ENCODE results near the gene GOSR2. TPM values are rescaled to one million over a fixed set of nuclear protein-coding genes. Genes with fewer than 3 reads are reported as not detected.
"Not testable (repeated sequence)": the region's sequence is repeated elsewhere in the genome, so short reads cannot be mapped to it uniquely, and the experiment has no call there.

GOSR2 gene
- polyA plus RNA-seq, 4 donors = 49.1 to 58.7 (median 55.3) TPM

- DNase-seq (ENCODE audit: low read depth in 4 of 4, low spot score in 3 of 4) = no peak
Measured at GRCh38 chr17:46928467-46929261, 5.7 kb downstream of the GOSR2 start.

- no peak for DNase-seq (ENCODE audit: low read depth in 4 of 4, low spot score in 3 of 4)
Measured at GRCh38 chr17:46929413-46929812, 6.5 kb downstream of the GOSR2 start.

GRCh38 chr17:46930051-46930450 is 7.1 kb downstream of the GOSR2 start:
- no peak for DNase-seq (ENCODE audit: low read depth in 4 of 4, low spot score in 3 of 4)

GRCh38 chr17:46931596-46931995 is 8.6 kb downstream of the GOSR2 start:
- no peak for DNase-seq (ENCODE audit: low read depth in 4 of 4, low spot score in 3 of 4)

- no peak for DNase-seq (ENCODE audit: low read depth in 4 of 4, low spot score in 3 of 4)
Measured at GRCh38 chr17:46935658-46936266, 12.8 kb downstream of the GOSR2 start.

GRCh38 chr17:46940692-46941404 is 17.9 kb downstream of the GOSR2 start:
- DNase-seq (ENCODE audit: low read depth in 4 of 4, low spot score in 3 of 4) = peak; percentile 58 to 75 (median 62)

- DNase-seq (ENCODE audit: low read depth in 4 of 4, low spot score in 3 of 4) = peak in 3 of 4 donors; percentile 53 to 60 (median 57)
Measured at GRCh38 chr17:46942441-46943217, 19.7 kb downstream of the GOSR2 start.

- DNase-seq (ENCODE audit: low read depth in 4 of 4, low spot score in 3 of 4) = no peak
Measured at GRCh38 chr17:46943218-46943500, 20.2 kb downstream of the GOSR2 start.

GRCh38 chr17:46943501-46944393 is 20.8 kb downstream of the GOSR2 start:
- DNase-seq (ENCODE audit: low read depth in 4 of 4, low spot score in 3 of 4) = no peak

- DNase-seq (ENCODE audit: low read depth in 4 of 4, low spot score in 3 of 4) = no peak
Measured at GRCh38 chr17:46944931-46945330, 22.0 kb downstream of the GOSR2 start.

- DNase-seq (ENCODE audit: low read depth in 4 of 4, low spot score in 3 of 4) = no peak
Measured at GRCh38 chr17:46947216-46947615, 24.3 kb downstream of the GOSR2 start.

GRCh38 chr17:46948544-46948943 is 25.6 kb downstream of the GOSR2 start:
- DNase-seq (ENCODE audit: low read depth in 4 of 4, low spot score in 3 of 4) = no peak

GRCh38 chr17:46949291-46950174 is 26.6 kb downstream of the GOSR2 start:
- no peak for DNase-seq (ENCODE audit: low read depth in 4 of 4, low spot score in 3 of 4)

GRCh38 chr17:46950342-46950996 is 27.5 kb downstream of the GOSR2 start:
- no peak for DNase-seq (ENCODE audit: low read depth in 4 of 4, low spot score in 3 of 4)

- no peak for DNase-seq (ENCODE audit: low read depth in 4 of 4, low spot score in 3 of 4)
Measured at GRCh38 chr17:46950997-46951621, 28.1 kb downstream of the GOSR2 start.

- no peak for DNase-seq (ENCODE audit: low read depth in 4 of 4, low spot score in 3 of 4)
Measured at GRCh38 chr17:46951706-46952105, 28.7 kb downstream of the GOSR2 start.

- DNase-seq (ENCODE audit: low read depth in 4 of 4, low spot score in 3 of 4) = no peak
Measured at GRCh38 chr17:46952115-46952514, 29.2 kb downstream of the GOSR2 start.

- DNase-seq (ENCODE audit: low read depth in 4 of 4, low spot score in 3 of 4) = not testable (repeated sequence)
Measured at GRCh38 chr17:46953191-46953590, 30.2 kb downstream of the GOSR2 start.
